Measurements from ENCODE around the gene ZFAND3.

The ZFAND3 gene

DNA sequence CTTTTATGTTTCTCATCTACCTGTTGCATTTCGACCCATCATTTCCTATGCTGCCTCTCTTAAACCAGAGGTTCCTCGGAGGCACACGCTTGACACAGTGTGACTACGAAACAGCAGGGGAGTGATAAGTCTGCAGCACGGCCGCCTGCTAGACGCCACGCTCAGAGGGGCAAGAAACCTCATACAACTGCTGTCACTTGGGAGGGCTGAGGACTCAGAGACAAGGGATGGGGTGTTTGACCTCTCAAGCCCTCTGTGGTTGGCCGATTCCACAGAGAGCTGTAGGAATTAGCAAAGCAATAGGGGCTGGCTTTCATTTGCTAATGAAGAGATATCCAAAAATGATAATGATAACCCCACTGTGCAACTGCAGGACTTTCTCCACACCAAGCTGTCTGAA, 372.5 kb downstream of the ZFAND3 start:
- DNase-seq = no peak

DNA sequence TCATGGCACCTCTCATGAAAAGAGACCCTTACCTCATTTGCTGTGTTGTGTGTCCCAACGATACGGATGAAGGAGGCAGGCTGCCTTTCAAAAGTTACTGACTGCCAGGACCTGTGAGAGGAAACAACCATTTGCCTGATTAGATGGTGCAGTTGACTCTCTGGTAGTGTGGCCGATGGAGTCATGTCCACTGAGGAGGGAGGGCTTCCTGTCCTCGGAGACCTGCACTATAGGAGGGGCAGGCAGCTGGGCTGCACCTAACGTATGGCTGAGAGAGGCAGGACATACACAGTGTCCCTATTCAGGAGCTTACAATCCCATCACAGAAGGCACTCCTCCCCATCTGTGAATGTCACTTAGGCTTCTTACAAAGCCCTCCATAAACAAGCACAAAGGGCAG, 373.0 kb downstream of the ZFAND3 start:
- no peak for DNase-seq

DNA sequence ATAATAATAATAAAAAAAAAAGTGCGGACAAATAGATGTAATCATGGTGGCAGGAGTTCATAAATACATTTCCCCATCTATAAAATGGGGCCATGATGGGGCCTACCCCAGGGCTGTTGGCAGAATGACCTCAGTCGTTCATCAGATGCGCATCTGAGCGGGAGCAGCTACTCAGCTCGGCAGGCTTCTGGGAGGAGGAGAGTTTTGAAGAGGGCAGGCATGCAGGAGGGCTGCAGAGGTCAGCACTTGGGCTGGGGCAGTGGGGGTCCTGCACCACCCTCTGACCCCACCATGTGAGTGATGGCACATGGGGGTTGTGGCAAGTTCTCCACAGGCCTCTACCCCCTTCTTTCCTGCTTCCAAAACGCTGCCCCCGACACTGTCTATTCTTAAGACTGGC, 373.5 kb downstream of the ZFAND3 start:
- no peak for DNase-seq

DNA sequence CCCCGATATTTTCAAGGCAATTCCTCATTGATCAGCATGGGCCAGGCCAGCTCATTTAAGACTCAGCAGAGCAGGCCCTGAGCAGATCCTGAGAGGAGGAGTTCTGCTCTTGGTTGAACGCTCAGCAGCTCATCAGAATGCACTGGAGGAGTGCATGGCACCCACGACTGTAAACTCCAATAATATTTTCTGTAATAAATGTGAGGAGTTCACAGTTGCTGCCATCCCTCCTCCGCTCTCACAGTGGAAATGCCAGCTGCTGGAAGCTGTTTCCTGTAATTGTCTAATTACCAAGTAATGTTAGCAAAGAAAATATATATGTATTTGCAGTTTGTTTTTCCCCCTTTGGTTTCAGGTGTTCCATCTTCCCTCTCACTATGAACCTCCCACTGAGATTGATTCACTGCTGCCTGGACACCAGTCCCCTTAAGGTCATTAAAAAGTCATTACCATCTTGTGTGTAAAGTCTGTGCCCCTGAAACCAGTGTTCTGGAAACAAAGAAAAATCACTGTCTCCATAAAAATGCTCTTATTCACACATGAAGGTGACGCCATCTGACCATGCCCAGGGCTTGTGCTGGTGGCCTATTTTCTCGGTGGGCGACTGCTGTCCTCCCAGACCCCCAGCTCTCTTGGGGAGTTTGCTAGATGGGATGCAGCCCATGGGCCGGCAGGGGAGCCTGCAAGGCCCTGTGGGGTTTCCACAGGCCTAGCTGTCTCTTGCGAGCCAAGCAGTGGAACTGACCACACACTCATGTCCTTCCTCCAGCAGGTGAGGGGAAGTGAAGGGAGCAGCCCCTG, 374.2 kb downstream of the ZFAND3 start:
- no peak for DNase-seq

DNA sequence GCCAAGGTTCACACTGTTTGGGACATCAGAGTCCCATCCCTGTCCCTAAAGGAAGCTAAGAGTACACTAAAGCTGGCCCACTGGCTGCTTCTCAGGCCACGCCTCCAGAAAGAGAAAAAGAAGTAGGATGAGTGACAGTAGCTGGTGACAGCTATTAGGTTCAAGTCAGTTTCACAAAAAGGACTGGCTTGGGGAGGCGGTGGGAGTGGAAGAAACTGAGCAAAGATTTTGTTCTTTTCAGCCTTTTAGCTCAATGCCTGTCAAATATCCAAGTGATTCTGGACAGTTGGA, 374.7 kb downstream of the ZFAND3 start:
- no peak for DNase-seq

DNA sequence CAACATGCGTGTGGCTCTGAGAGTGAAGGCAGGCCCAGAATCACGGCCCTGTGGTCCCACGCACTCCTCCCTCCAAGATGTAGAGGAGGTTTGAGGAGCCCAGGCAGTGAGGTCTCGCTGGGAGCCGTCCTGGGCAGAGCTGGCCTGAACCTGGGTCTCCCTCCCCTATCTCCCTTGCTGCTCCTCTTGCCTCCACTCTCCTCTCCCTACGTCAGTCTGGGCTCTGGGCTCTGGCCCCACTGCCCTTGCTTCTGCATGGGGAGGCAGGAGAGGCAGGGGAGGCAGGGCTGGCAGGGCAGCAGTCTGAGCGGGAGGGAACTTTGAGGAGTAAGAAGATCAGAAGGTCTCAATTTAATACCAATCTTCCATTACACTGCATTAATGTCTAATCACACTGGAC, 375.1 kb downstream of the ZFAND3 start:
- DNase-seq = no peak

DNA sequence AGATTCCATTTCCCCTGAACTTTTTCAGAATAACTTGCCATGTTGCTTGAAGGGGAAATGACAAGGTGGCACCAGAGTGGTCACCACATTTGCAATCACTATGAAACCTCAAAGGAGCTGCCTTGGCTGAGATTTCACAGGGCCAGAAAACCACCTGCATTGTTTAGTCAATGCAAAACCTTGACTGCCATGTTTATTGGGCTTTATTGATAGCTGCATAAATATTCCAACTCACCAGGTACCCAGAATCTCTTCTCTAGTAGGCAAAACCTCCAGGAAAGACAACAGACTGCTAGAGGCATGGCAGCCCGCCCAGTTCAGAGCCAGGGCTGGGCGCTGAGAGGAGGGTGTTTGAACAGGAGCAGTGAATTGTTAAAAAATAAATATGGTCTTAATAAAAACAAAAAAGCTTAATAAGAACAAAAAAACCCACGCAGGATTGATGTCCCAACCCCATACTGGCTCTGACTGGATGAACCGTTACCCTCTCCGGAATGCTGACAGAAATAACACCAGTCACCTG, 375.6 kb downstream of the ZFAND3 start:
- no peak for DNase-seq

DNA sequence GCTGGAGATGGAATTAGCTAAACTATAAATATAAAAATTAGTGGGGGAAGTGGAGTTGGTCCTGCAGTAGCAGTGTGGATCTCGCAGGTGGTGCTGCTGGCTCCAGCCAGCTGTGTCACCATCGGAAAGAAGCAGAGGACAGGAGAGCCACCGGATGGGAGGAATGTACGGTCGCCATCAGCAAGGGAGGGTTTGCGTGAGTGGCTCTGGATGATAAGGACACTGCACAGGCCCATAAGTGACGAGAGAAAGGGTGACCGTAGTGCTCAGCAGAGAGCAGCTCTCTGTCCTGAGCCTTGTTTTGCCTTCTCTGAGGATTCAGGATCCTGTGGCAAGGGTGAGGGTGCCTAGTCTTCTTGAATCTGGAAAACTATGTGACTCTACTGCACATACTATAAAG, 378.7 kb downstream of the ZFAND3 start:
- DNase-seq = no peak
